KMS-11 (cell line): ENCODE measurements around the gene CACNA2D3.

ENCODE experiments used
- H2AFZ ChIP-seq: fragments of 200-600 bp; sonication (generic); 2 replicates; pipeline ENCODE4 v1.6.1; 2016; ENCODE audit warnings: antibody characterized with exemption, mixed run types, low read depth
- H3K27ac ChIP-seq: fragments of 200-600 bp; sonication (generic); 2 replicates; pipeline ENCODE4 v1.6.1; 2016; ENCODE audit warnings: mild to moderate bottlenecking, mixed run types
- H3K27me3 ChIP-seq: fragments of 200-600 bp; sonication (generic); 2 replicates; pipeline ENCODE4 v1.6.1; 2017; ENCODE audit warnings: mild to moderate bottlenecking, low read depth, mixed run types, moderate library complexity; ENCODE audit not compliant: insufficient read depth
- H3K36me3 ChIP-seq: fragments of 200-600 bp; sonication (generic); 2 replicates; pipeline ENCODE4 v1.6.1; 2017; ENCODE audit warnings: mild to moderate bottlenecking, mixed run types; ENCODE audit not compliant: insufficient read depth
- H3K4me1 ChIP-seq: fragments of 200-600 bp; sonication (generic); 2 replicates; pipeline ENCODE4 v1.6.1; 2016; ENCODE audit warnings: mild to moderate bottlenecking, low read depth, mixed run types; ENCODE audit not compliant: poor library complexity, severe bottlenecking
- H3K4me2 ChIP-seq: fragments of 200-600 bp; sonication (generic); 2 replicates; pipeline ENCODE4 v1.7.0; 2016; ENCODE audit warnings: mild to moderate bottlenecking, mixed run types
- H3K4me3 ChIP-seq: fragments of 200-600 bp; sonication (generic); IDR thresholded peaks from 2 replicates; pipeline ENCODE4 v1.6.1; 2017; ENCODE audit warnings: low read depth, low read length, mixed read lengths; ENCODE audit not compliant: insufficient read depth
- H3K79me2 ChIP-seq: fragments of 200-600 bp; sonication (generic); 2 replicates; pipeline ENCODE4 v1.6.1; 2016; ENCODE audit warnings: low read depth, mixed run types; ENCODE audit not compliant: insufficient read depth
- H3K9ac ChIP-seq: fragments of 200-600 bp; sonication (generic); 2 replicates; pipeline ENCODE4 v1.6.1; 2016; ENCODE audit warnings: mild to moderate bottlenecking, mixed run types
- H4K20me1 ChIP-seq: fragments of 200-600 bp; sonication (generic); 2 replicates; pipeline ENCODE4 v1.6.1; 2016; ENCODE audit warnings: mild to moderate bottlenecking, mixed run types; ENCODE audit not compliant: insufficient read depth
- CTCF ChIP-seq: fragments of 200-600 bp; sonication (generic); conservative IDR thresholded peaks from 2 replicates; pipeline ENCODE4 v1.6.1; 2017; ENCODE audit warnings: low read depth, mild to moderate bottlenecking, antibody characterized with exemption, low read length, moderate library complexity, mixed read lengths

The CACNA2D3 gene

GRCh38 chr3:54122324-54123002 lies at the start of gene CACNA2D3:
Gene CACNA2D3 (plus strand): TSS chr3:54122552.
- TF ChIP-seq CTCF, result no peak
- no peaks in the 10 kb centered on the region for H3K4me1 ChIP-seq
- no peak within 1 kb of the TSS for H3K9ac ChIP-seq
- H3K27ac ChIP-seq, result no peak within 1 kb of the TSS
- no peaks in the 10 kb centered on the region for H3K36me3 ChIP-seq
- no peak within 1 kb of the TSS for H3K4me3 ChIP-seq
- no peaks in the 10 kb centered on the region for H3K27me3 ChIP-seq
- H2AFZ ChIP-seq, result peak within 1 kb of the TSS; percentile 30; the same call in 1 of the 2 replicates
- H3K4me2 ChIP-seq, result no peak within 1 kb of the TSS
- no peaks in the 10 kb centered on the region for H3K79me2 ChIP-seq
- H4K20me1 ChIP-seq, result no peaks in the 10 kb centered on the region

DNA sequence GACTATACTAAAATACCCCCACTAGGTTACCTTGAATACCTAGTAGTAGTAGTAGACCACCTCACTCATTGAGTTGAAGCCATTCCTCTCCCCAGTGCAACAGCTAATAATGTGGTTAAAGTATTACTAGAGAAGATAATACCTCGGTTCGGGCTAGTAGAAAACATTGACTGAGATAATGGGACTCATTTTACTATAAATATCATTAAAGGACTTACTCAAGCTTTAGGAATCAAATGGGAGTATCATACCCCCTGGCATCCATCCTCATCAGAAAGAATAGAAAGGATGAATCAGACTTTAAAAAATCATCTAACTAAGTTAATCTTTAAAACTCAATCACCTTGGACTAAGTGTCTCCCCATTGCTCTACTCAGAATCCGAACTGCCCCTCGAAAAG lies 49.0 kb upstream of the CACNA2D3 start:
- Histone ChIP-seq H2AFZ (no peak overlapping the region), H3K27me3 (no peaks in the 10 kb centered on the region), H4K20me1 (no peaks in the 10 kb centered on the region), H3K9ac (no peak overlapping the region), H3K4me1 (no peaks in the 10 kb centered on the region), H3K79me2 (no peaks in the 10 kb centered on the region), H3K27ac (no peak overlapping the region), H3K4me2 (no peak overlapping the region), H3K4me3 (no peak overlapping the region), H3K36me3 (no peaks in the 10 kb centered on the region)
- TF ChIP-seq CTCF, result no peak

- no peak overlapping the region for H3K27ac ChIP-seq
These were observed 43.0 kb upstream of the CACNA2D3 start for GRCh38 chr3:54079314-54079713.

DNA sequence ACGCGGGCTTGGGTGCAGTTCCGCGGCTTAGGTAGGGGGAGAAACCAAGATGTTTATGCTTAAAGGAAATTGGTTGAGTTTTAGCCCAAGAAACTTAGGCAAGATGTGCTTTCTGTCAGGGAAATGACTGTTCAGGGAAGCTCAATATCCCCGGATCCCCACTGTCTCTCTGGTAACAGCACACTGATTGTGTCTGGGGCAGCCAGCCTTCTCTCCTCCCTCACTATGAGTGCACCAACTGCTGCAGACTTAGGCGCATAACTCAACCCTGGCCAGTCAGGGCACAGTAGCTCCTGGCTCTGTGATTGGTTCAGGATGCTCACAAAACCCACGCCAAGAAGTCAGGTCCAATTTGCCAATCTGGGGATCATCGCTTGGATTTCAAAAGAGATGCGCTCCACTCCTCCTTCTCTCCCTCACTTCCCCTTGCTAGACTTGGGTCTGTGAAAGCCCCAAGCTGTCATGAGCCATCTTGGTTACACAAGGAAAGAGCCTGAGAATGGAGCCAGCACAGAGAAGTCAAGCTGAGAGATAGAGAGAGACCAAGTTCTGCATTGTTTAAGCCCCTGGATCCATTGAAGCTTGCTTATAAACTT lies 42.5 kb upstream of the CACNA2D3 start:
- Histone ChIP-seq H3K36me3 (no peaks in the 10 kb centered on the region), H4K20me1 (no peaks in the 10 kb centered on the region), H3K4me1 (no peaks in the 10 kb centered on the region), H3K27ac (no peak overlapping the region), H3K4me2 (no peak overlapping the region), H3K4me3 (no peak overlapping the region), H2AFZ (no peak overlapping the region), H3K9ac (no peak overlapping the region), H3K79me2 (no peaks in the 10 kb centered on the region), H3K27me3 (no peaks in the 10 kb centered on the region)
- TF ChIP-seq CTCF, result no peak

More at GRCh38 chr3:54079314-54079713, 43.0 kb upstream of the CACNA2D3 start:
- H3K9ac ChIP-seq, result no peak overlapping the region
- H4K20me1 ChIP-seq, result no peaks in the 10 kb centered on the region
- no peak overlapping the region for H2AFZ ChIP-seq
- H3K79me2 ChIP-seq, result no peaks in the 10 kb centered on the region
- no peak overlapping the region for H3K4me3 ChIP-seq
- no peaks in the 10 kb centered on the region for H3K27me3 ChIP-seq
- H3K36me3 ChIP-seq, result no peaks in the 10 kb centered on the region
- H3K4me1 ChIP-seq, result no peaks in the 10 kb centered on the region
- no peak overlapping the region for H3K4me2 ChIP-seq
- TF ChIP-seq CTCF, result no peak
